HG03045 (cell line): ENCODE measurements around the gene IFT88.
A peak's percentile ranks its signal among the peaks of the same experiment; 100 is the strongest.

ENCODE experiments used
- ATAC-seq: cut with Tn5 transposase; IDR thresholded peaks from one replicate; pipeline ENCODE4 v1.9.1; 2021; ENCODE audit warnings: mild to moderate bottlenecking, moderate library complexity; ENCODE audit not compliant: unreplicated experiment

IFT88 gene

DNA sequence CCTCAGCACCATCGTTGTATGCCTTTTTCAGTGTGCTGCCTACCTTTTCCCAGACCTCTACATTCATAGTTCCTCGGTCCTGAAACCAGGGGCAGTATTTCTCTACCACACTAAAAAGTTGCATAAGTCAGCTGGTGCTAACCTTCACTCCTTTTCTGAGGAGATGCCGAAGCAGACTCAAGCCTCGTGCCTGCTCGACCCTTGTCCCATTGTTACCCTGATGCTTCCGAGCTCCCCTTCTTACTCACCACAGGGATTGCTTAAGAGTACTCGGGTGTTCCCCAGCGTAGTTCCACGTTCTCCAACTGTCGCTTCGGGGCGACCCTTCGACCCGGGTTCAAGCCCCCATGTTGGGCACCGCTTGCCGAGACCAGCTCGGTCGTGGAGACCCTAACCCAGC lies 117.6 kb downstream of the IFT88 start:
- no peak for ATAC-seq

DNA sequence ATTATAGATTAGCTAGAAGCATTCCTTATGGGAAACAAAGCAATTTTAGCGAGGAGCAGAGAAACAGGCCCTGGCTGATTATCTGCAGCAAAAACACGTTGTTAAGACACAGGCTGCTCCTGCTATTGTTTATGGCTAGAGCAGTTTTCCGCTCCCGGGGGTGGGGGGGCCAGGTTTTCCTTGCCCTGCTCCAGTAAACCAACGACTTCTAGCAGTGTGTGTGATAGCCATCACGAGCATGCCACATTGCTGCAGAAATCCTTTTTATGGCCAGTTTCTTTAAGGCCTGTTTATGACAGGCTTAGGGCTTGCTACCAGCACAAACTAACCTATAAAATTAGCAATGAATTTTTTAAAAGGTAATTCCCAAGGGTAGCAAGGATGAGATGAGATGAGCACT lies 118.1 kb downstream of the IFT88 start:
- ATAC-seq = no peak

DNA sequence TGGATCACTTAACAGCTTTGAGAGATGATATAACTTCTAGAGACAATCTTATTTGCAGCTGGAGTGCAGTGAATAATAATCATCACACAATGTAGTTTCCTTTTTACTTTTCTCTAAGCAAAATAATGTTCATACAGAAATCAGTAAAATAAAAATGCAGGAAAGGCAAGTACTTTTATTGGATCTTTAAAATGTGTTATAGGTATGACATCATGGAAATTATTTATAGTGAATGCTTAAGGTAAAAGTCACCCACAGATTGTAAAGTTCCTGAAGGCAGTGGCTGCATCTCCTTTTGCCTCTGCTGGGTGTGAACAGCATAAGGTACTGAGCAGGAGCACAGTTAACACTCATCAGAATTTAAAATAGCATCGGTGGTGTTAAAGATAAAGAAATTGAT lies 119.2 kb downstream of the IFT88 start:
- no peak for ATAC-seq

DNA sequence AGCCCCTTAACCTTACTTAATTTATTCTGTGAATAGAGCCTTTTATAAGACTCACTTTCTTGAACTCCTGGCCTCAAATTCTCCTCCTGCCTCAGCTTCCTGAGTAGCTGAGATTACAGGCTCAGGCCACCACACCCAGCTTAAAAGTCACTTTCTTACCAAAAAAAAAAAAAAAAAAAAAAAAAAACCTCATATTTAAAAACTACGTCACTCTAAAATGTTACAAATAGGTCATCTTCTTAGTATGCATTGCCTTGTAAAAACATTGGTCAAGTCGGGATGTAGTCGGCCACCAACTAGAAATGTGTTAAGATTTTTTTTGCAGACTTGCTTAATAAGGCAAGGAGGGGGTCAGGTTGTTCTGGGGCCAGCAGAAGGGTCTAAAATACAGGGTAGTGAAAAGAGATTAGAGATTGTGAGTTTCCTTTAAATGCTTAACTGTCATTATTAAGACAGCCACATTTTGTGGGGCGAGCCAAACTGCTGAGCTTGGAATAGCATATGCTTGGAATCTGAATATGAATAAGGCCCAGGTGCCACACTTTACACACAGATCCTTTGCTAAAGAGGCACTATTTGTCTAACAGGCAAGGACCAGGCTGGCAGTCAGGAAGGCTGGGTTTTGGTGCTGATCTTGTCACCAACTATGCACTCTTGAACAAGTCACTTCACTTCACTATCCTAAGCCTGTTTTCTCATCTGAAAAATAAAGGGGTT lies 120.1 kb downstream of the IFT88 start:
- no peak for ATAC-seq

DNA sequence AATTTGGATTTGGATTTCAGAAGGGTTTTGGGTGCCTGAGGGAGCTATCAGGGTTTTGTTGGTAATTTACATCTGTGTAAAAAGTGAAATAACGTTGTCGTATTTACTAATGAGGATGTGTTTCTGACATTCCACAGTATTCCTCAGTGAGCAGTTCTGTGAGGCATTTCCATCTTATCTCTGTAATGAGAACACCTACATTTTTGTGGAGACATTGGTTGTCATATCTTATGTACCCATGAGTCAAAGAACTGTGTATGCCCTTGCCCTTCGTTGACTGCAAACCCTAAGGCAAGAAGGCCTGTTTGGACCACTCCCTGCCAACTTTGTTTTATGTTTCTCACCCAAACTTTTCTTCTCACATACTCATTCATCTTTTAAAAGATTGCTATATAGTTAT lies 122.3 kb downstream of the IFT88 start:
- ATAC-seq = no peak

DNA sequence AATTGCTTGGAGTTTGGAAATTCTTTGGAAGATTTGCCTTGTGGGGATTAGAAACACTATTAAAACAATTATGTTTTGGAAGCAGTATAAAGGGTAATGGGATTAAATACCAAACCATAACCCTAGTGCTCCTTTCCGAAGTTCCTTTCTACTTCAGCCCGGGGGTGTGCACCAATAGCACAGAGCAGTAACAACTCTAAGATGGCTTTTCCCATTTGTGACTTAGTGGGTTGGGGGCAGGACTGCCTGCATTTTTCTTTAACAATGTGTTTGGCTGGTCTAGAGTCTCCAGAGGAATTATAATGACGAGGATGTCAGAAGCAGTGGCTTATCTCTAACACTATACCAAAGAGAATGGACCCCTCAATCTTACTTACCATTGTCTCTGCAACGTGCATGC lies 124.7 kb downstream of the IFT88 start:
- no peak for ATAC-seq

DNA sequence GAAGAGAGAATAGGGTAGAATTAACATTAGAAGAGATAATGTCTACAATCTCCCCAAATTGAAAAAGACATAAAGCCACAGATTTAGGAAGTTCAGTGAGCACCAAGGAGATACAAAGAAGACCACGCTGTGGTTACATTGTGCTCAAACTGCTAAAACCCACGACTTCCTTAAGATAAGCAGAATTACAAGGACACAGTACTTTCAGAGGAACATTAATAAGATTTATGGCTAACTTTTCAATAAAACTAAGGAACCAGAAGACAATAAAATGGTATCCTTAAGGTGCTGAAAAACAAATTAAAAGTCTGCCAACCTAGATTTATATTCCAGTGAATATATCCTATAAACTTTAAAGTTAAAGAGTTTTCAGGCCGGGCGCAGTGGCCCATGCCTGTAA lies 129.1 kb downstream of the IFT88 start:
- ATAC-seq = no peak

DNA sequence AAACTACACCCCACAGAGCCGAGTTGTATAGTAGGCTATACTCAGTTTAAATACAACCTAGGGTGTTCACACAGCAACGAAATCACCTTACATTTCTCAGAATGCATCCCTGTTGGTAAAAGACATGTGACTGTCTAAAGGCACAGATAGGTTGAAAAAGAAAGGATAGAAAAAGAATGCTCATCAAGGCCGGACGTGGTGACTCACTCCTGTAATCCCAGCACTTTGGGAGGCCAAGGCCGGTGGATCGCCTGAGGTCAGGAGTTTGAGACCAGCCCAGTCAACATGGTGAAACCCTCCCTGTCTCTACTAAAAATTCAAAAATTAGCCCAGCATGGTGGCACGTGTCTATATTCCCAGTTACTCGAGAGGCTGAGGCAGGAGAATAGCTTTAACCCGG lies 132.8 kb downstream of the IFT88 start:
- ATAC-seq = no peak

DNA sequence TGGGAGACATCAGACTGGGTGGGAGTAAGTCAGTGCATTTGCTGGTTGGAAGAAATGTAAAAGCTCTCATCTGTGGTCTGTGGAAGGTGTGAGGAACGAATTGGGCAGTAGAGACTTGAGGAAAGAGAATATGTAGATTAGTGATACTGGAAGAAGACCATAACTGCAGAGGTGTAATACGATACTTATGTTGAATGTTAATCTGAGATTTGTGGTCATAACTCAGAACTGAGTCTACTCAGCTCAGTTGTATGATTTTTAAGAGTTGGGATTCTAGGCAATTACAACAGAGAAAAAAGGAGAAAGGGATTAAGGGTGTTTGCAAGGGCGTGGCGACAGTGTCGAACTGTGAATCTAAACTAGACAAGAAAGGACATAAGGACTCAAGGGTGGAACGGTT lies 133.3 kb downstream of the IFT88 start:
- no peak for ATAC-seq

DNA sequence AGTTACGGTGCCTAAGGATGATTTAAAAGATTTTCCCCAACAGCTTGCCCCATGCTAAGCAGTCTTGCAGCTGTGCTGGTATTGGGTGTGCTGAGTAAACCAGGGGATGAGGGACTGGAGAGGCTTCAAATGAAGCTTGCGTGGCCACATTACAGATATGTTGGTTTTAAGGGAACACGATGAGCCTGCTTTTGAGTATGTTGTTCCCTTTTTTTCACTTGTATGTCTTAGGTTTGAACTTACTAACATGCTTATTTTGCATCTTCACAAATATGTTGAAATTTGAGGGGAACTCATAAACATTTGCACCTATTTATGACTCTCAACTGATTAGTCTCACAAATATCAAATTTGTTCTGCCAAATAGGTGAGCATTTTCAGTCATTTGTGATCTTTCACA lies 134.5 kb downstream of the IFT88 start:
- no peak for ATAC-seq

DNA sequence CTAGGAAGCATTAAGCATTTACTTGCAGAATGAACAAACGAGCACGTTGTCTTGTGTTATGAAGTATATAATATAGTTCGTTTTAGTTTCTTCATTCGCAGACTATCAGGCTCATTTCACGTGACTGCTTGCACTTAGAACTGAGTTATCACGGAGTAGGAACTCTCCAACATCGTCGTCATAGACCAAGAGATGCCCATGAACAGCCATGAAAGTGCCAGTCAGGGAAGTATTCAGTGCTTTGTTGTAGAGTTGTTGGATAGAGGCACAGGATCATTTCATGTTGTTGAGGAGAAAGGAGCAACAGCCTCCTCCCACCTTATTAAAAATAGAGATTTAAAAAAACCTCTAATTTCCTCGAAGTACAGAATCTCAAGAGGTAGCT lies 135.6 kb downstream of the IFT88 start:
- no peak for ATAC-seq

DNA sequence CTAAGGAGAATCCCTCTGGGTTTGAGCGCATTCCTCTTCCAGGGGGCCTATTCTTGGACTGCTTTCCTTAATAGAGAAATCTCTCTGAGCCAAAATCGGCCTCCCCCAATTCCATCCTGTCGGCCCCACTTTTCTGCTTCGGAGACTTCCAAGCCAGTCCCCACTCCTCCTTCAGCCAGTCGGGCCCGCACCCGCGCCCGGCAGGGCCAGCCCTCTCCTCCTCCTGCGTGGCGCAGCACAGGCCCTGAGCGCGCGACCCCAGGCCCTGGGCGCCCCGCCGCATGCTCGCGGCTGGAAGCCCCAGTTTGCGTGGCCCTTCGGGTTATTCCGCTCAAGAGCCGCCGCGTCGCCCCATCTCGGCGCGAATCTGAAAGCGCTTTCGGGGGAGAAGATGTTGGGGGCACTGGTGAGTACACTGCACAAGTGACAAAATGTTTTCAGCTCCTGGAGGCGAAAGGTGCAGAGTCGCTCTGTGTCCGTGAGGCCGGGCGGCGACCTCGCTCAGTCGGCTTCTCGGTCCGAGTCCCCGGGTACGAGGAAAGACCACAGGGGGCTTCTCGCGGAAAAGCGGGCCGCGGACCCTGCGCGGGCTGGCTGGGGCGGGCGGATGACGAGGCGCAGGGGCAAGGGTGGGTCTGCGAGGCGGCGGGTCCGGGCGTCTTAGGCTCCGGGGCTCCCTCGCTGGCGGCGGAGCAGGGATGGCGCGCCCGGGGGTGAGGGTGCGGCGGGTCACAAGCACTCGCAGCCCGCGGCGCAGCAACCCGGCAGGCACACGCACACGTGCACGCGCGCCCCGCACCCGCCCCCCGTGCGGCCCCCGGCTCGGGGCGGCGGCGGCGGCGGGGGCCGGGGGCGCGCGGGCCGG lies 136.2 kb downstream of the IFT88 start, which contains the start of gene IL17D:
TSS of gene IL17D (plus strand) at position 785 of the 865 bp plus-strand sequence. CDS start 303 bp downstream, outside the sequence.
- ATAC-seq = peak; percentile 34

DNA sequence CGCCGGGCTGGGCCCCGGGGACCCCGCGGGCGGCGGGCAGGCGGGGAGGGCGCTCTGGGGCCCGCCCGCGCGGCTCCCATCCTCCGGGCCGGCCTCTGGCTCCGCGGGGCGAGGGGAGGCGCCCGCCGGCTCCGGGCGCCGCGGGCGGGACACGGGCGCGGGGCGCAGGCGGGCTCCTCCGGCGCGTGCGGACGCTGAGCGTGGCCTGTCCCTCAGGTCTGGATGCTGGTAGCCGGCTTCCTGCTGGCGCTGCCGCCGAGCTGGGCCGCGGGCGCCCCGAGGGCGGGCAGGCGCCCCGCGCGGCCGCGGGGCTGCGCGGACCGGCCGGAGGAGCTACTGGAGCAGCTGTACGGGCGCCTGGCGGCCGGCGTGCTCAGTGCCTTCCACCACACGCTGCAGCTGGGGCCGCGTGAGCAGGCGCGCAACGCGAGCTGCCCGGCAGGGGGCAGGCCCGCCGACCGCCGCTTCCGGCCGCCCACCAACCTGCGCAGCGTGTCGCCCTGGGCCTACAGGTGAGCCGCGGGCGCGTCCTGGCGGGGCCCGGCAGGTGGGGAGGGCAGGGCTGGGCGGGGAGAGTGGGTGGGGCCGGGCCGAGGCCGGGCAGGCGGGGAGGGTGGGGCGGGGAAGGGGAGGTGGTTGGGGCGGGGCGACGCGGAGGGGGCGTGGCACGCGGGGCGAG lies 137.0 kb downstream of the IFT88 start:
- peak; percentile 89 for ATAC-seq

DNA sequence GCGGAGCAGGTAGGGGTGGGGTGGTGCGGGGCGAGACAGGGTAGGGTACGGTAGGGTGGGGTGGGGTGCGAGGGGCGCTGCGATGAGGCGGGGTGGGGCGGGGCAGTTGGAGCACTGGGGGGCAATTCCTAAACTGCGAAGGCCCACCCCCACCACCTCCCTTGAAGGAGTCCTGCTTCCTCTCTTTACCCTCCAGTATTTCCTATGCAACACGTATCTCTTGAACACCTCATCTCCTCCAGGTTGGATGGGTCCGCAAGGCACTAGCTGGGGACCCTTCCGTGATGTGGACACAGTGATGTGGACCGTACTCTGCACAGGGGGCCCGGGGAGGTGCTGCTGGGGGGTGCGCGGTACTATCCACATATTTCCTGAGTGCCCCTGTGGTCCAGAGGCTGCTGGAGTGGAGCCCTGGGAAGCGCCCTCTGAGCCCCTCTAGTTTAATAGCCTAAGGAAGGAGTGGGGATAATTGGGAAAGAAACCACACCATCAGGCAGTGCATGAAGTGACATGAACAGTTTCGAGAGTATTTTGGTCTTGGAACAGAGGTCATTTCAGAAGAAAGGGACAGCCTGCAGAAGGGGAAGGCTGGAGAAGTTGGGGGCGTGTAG lies 137.6 kb downstream of the IFT88 start:
- no peak for ATAC-seq

DNA sequence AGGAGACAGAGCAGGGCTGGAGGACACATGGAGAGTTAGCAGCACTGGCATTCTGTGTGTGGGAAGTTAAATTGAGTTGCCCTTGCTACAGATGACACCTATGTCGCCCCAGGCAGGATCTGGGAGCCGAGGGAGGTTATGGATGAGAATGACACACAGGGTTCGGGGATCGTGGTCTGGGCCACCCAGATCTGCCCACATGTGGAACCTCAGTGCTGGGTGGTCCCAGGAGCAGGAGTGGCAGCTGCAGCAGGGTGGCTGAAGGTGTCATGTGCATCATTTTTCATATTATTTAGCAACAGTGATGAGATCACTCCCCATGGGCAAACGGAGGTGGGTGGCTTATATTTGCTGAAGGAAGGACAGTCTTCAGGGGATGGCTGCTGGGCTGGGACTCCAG lies 139.7 kb downstream of the IFT88 start:
- ATAC-seq = no peak

DNA sequence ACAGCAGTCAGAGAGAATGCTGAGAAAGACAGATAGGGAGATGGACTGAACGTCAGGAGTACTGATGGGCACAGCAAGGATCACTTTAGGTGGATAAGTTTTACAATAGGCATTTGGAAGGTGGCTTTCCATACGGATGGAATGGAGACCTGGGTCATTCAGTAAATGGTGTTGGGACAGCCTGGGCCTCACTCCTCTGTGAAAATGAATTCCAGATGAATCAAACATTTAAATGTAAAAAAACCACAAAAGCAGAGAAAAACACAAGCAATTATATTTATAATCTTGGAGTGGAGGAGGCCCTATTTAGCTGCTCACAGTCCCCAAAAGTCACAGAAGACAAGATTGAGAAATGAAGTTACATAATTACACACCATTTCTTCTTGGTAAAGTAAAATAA lies 141.3 kb downstream of the IFT88 start:
- no peak for ATAC-seq

DNA sequence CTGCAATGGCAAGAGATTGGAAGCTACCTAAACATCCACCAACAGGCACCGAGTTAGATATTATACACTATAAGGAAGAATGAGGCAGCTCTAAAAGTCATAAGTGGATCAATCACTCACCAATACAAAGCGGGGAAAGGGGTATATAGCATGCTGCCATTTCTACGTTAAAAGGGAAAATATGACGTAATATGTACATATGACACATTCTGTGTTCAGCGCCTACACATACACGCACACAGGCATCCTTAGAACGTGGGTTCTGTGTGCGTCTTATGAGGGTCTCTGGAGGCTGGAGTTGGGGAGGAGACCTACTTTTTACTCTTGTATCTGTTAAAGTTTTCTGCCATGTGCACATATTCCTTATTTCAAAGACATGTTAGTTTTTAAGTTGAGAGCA lies 142.4 kb downstream of the IFT88 start:
- ATAC-seq = no peak

DNA sequence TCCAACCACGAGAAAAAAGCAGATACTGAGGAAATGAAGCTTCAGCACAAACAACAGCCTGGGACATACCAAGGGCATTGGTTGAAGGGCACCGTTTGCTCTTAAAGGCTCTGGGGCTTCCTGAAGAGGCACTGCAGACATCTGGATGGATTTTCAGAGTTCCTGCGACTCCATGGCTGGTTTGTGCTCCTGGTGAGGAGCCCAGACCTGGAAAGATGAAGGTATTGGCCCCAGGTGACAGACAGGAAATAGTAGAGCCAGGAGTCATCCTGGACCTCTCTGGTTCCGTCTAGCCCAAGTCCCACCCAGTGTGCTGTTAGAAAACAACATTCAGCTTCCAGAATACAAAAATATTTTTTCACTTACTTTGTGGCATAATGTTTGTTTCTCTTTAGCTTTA lies 142.8 kb downstream of the IFT88 start:
- ATAC-seq = no peak

DNA sequence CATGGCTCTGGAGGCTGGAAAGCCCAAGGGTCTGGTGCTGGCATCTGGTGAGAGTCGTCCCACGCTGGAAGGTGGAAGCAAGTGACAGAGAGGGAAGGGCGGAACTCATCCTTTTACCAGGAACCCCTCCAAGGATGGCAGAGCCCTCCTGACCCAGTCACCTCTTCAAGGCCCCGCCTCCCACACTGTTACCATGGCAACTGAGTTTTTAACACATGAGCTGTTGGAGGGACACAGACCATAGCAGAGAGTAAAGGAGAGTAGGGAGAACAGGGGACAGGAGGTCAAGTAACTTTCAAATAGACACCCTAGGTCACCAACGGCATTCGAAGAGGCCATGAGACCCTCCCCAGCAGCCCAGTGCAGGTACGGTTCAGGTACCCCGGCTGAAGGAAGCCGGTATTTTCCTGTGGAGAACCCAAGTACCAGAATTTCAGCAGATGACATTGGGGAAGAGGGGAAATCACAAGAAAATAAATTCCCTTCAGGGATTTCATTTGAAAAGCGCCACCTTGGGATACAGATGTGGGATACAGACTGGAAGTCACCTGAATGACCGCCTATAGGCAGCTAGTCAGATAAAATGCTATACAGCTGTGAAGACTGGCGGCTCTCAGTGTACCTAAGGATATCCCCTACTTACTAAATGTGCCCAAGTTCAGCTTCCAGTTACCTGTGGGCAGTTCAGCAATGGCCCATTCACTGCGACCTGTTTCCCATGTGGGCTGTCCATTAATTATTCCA lies 144.5 kb downstream of the IFT88 start:
- ATAC-seq = no peak

DNA sequence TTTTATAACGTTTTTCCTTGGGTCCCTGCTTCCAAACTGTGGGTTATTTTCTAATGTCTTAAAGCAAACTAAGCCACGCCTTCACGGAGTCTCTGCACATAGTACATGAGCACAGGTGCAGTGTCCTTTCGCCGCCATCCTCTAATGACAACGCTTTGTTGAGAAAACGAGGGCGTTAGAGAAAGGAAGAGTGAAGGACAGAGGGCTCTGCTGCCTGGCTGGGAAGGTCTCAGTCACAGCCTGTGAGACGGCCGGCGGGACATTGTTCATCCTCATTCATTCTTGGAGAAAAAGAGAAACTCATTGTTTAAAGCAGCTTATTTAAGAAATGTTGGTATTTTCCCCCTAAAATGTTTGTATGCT lies 146.0 kb downstream of the IFT88 start:
- no peak for ATAC-seq

DNA sequence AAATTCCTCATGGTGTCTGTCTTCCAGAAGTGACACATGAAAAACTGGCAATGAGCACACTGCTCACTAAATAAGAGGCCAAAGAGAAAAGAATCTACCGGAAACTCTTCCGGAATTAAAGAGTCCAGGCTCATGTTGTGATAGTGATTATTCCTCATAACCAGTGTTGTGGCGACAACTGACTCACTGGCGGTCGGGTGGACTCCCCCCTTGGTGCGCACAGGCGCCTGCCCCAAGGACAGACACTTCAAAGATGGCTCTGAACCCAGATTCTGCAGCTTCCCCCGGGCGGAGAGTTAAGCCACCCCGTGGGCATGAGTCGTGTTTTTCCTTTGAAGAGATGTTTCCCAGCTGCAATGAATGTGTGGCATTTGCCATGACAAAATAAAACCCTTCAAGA lies 146.8 kb downstream of the IFT88 start:
- ATAC-seq = no peak
